ENCODE measurements around the gene BCAP29. TPM values are rescaled to one million over a fixed set of nuclear protein-coding genes. Genes with fewer than 3 reads are reported as not detected.
A peak's percentile ranks its signal among the peaks of the same experiment; 100 is the strongest.

BCAP29 gene
- total and polyA plus RNA-seq, 10 donors = 11.2 to 139 (median 39.0) TPM

- Histone ChIP-seq H3K4me3 (no peak overlapping the region), H3K36me3 (peaks cover 0 to 64% (median 34%) of the 10 kb centered on the region in 6 donors), H3K27ac (no peak overlapping the region), H3K4me1 (peaks cover 0 to 42% (median 17%) of the 10 kb centered on the region in 6 donors), H3K27me3 (replicated peaks in 1 of 7) (no peaks in the 10 kb centered on the region), H3K9me3 (no peaks in the 10 kb centered on the region)
- intact Hi-C loops (cut with DNase I; ENCODE audit: low total_unique reads) = no loop called here
- TF ChIP-seq POLR2A (IDR thresholded peaks at IDR 0.05) (no peak), POLR2AphosphoS5 (IDR thresholded peaks at IDR 0.05) (no peak), CTCF (IDR thresholded peaks at IDR 0.05 in 8 of 11, conservative IDR thresholded peaks at IDR 0.05 in 3 of 11) (no peak)
- DNase-seq = no peak
- 87 to 97% (median 94%) methylated on average over 3 of the region's 3 CpGs for WGBS, 5 donors
These were observed 24.2 kb upstream of the BCAP29 start for GRCh38 chr7:107555893-107556292.

GRCh38 chr7:107559864-107560263, 20.2 kb upstream of the BCAP29 start:
- DNase-seq = no peak
- peak overlapping the region in 1 of 8 donors; percentile 58 for H3K27ac ChIP-seq
- H3K9me3 ChIP-seq = no peaks in the 10 kb centered on the region
- intact Hi-C loops (cut with DNase I; ENCODE audit: low total_unique reads) = no loop called here
- no peaks in the 10 kb centered on the region for H3K27me3 ChIP-seq (replicated peaks in 1 of 7)
- peaks cover 0 to 35% (median 16%) of the 10 kb centered on the region in 6 donors for H3K36me3 ChIP-seq
- H3K4me1 ChIP-seq = peaks cover 12 to 63% (median 49%) of the 10 kb centered on the region in 6 donors
- no peak overlapping the region for H3K4me3 ChIP-seq
- WGBS, 5 donors = 65 to 88% (median 79%) methylated on average over 2 of the region's 2 CpGs
- TF ChIP-seq POLR2AphosphoS5 (IDR thresholded peaks at IDR 0.05) = no peak
- TF ChIP-seq POLR2A (IDR thresholded peaks at IDR 0.05) = no peak
- TF ChIP-seq CTCF (IDR thresholded peaks at IDR 0.05 in 8 of 11, conservative IDR thresholded peaks at IDR 0.05 in 3 of 11) = no peak

GRCh38 chr7:107560898-107561516, 19.0 kb upstream of the BCAP29 start:
- Histone ChIP-seq H3K4me1 (peaks cover 12 to 72% (median 55%) of the 10 kb centered on the region in 6 donors), H3K27ac (peak overlapping the region in 4 of 8 donors; percentile 9 to 58 (median 48)), H3K36me3 (peaks cover 0 to 24% (median 9%) of the 10 kb centered on the region in 6 donors)

More at GRCh38 chr7:107560898-107561516, 19.0 kb upstream of the BCAP29 start:
- intact Hi-C loops (cut with DNase I; ENCODE audit: low total_unique reads) = no loop called here
- TF ChIP-seq CTCF (IDR thresholded peaks at IDR 0.05 in 8 of 11, conservative IDR thresholded peaks at IDR 0.05 in 3 of 11) = no peak
- Histone ChIP-seq H3K9me3 (no peaks in the 10 kb centered on the region), H3K27me3 (replicated peaks in 1 of 7) (no peaks in the 10 kb centered on the region), H3K4me3 (no peak overlapping the region)
- 62 to 84% (median 65%) methylated on average over 6 of the region's 6 CpGs for WGBS, 5 donors
- no peak for DNase-seq

Measured in spleen (tissue), 11 donors.